CD4-positive, alpha-beta memory T cell (primary cell): ENCODE data around the gene EFNA5. TPM values are rescaled to one million over a fixed set of nuclear protein-coding genes. Genes with fewer than 3 reads are reported as not detected.

Experiments
- CTCF ChIA-PET: fragments of 350-600 bp; sonication (Branson Sonifier 250); formaldehyde crosslinking; loops from one replicate; lab custom pipeline; 2021; ENCODE audit warnings: inconsistent platforms; ENCODE audit not compliant: partially characterized antibody; lab: Charles Lee
- POLR2A ChIA-PET: fragments of 350-600 bp; sonication (Branson Sonifier 250); formaldehyde crosslinking; loops from one replicate; lab custom pipeline; 2021; ENCODE audit not compliant: partially characterized antibody; lab: Charles Lee
- DNase-seq, 5 donors: peaks; one replicate each; pipeline versions ENCODE4 v3.0.0 to v3.0.0-alpha.2; 2020 to 2022; ENCODE audit warnings: mixed read lengths in 1 of 5
- H3K27ac ChIP-seq: one replicate; pipeline ENCODE4 v1.7.0; 2013; ENCODE audit warnings: low read depth, low read length
- H3K27me3 ChIP-seq: 2 replicates; pipeline ENCODE4 v1.7.0; 2013; ENCODE audit warnings: mild to moderate bottlenecking, low read length, moderate library complexity; ENCODE audit not compliant: insufficient read depth
- H3K36me3 ChIP-seq: 2 replicates; pipeline ENCODE4 v1.7.0; 2013; ENCODE audit warnings: mild to moderate bottlenecking, low read length, moderate library complexity; ENCODE audit not compliant: insufficient read depth
- H3K4me1 ChIP-seq: 2 replicates; pipeline ENCODE4 v1.7.0; 2013; ENCODE audit warnings: mild to moderate bottlenecking, low read length, moderate library complexity; ENCODE audit not compliant: insufficient read depth
- H3K4me3 ChIP-seq, 2 donors: one replicate each; pipeline ENCODE4 v1.7.0; 2013; ENCODE audit warnings: low read length in 2 of 2, mild to moderate bottlenecking in 1 of 2
- H3K9me3 ChIP-seq, 2 donors: one replicate each; pipeline ENCODE4 v1.7.0; 2013; ENCODE audit warnings: low read length in 2 of 2, control low read depth in 1 of 2; ENCODE audit not compliant: control insufficient read depth in 1 of 2
- H3K27ac Mint-ChIP-seq, 7 donors: one replicate each; pipeline ENCODE4 v1.8.0; 2020 to 2021; ENCODE audit warnings: mixed read lengths in 7 of 7, mild to moderate bottlenecking in 6 of 7, inconsistent platforms in 3 of 7, moderate library complexity in 3 of 7
- H3K27me3 Mint-ChIP-seq, 2 donors: one replicate each; pipeline ENCODE4 v1.8.0; 2020 to 2021; ENCODE audit warnings: mixed read lengths in 2 of 2
- H3K36me3 Mint-ChIP-seq, 2 donors: one replicate each; pipeline ENCODE4 v1.8.0; 2020 to 2021; ENCODE audit warnings: mixed read lengths in 2 of 2, inconsistent platforms in 1 of 2, mild to moderate bottlenecking in 1 of 2
- H3K4me1 Mint-ChIP-seq, 4 donors: one replicate each; pipeline ENCODE4 v1.8.0; 2020 to 2021; ENCODE audit warnings: mixed read lengths in 4 of 4, mild to moderate bottlenecking in 1 of 4
- H3K4me3 Mint-ChIP-seq, 8 donors: one replicate each; pipeline ENCODE4 v1.8.0; 2020 to 2021; ENCODE audit warnings: mixed read lengths in 8 of 8, mild to moderate bottlenecking in 7 of 8, moderate library complexity in 6 of 8, inconsistent platforms in 3 of 8
- H3K9me3 Mint-ChIP-seq, 8 donors: one replicate each; pipeline ENCODE4 v1.8.0; 2020 to 2021; ENCODE audit warnings: mixed read lengths in 8 of 8, mild to moderate bottlenecking in 5 of 8, inconsistent platforms in 3 of 8, moderate library complexity in 1 of 8
- intact Hi-C: fragments of 100-400 bp; cut with micrococcal nuclease; formaldehyde crosslinking; loops from one replicate; pipeline ENCODE4 v1.15.1; 2023
- polyA plus RNA-seq, 2 donors: library from polyadenylated mRNA; unstranded; fragments of 300-500 nt; fragmentation: Illumina TruSeq; gene quantifications; one replicate each; pipeline ENCODE4 v1.2.3, GENCODE V29; 2021
- total RNA-seq, 2 experiments: library from RNA; stranded (reverse); gene quantifications; one replicate each; pipeline ENCODE4 v1.2.3, GENCODE V29; 2021

Gene EFNA5
- total and polyA plus RNA-seq, 4 experiments from 2014 or later, result not detected

DNA sequence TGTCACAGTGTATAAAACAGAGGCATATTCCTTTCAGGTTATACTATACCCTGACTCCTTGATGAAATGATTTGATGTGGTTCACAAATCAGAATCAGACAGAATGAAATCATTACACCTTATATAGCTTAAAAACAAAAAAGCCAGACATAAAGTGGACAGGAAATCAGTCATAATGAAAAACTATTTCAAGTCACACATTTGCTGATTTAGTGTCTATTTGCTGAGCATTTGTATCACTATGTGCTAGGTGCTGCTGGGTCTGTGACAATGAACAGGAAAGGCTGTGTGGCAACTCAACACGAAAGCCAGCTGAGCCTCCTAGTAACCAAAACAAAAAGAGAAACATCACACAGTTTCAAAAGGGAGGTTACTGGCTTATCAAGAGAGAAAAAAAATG lies 194.0 kb downstream of the EFNA5 start:
- ChIA-PET CTCF (no interaction called here), POLR2A (no interaction called here)
- intact Hi-C loops, result no loop called here
- Histone ChIP-seq H3K4me1 (peaks cover 6% of the 10 kb centered on the region), H3K27me3 (no peaks in the 10 kb centered on the region), H3K36me3 (no peaks in the 10 kb centered on the region), H3K27ac (no peak overlapping the region), H3K9me3 (no peaks in the 10 kb centered on the region), H3K4me3 (no peak overlapping the region)
- peak in 3 of 5 donors; percentile 14 to 51 (median 20) for DNase-seq
- Mint-ChIP-seq H3K4me1 (peaks cover 0 to 24% (median 4%) of the 10 kb centered on the region in 4 donors), H3K36me3 (no peaks in the 10 kb centered on the region), H3K27me3 (peaks cover 0 to 2% of the 10 kb centered on the region in 2 donors), H3K9me3 (no peaks in the 10 kb centered on the region), H3K4me3 (peak overlapping the region in 3 of 8 donors; percentile 0 to 18 (median 7)), H3K27ac (peak overlapping the region in 5 of 7 donors; percentile 5 to 83 (median 62))

DNA sequence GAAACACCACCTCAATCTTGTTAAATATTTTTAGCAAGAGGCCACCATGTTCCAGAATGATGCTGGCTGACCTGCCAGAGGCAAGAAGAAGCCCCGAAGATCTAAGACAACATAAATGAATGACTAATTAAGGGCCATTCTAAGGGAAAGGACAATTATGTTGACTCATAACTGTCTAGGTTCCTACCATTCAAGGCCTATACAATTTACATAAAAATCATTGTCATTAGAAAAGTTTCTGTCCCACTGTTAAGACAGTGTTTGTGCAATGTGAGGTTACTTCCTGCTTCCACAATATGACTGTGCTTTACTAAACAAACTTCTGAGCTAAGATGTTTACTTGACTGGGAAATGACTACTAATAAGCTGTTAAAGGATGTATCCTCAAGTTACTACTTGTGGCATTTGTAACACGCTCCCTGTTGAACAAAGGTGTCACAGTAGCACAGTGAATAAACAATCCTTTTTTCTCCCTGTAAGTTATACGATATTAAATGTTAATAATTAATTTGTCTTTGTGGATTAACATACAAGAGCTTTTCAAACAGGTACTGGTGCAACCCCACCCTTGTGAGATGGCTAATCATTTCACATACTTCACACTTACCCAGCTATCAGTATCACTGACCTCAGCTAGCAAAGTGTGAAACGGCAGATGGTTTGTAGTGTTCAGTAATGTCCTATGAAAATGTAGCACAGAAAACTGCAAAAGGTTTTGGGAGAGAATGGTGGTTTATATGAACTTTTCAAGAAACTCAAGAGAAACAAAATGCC lies 195.8 kb downstream of the EFNA5 start:
- Histone ChIP-seq H3K27me3 (no peaks in the 10 kb centered on the region), H3K9me3 (no peaks in the 10 kb centered on the region), H3K27ac (no peak overlapping the region), H3K4me1 (peaks cover 6% of the 10 kb centered on the region), H3K36me3 (no peaks in the 10 kb centered on the region), H3K4me3 (no peak overlapping the region)
- Mint-ChIP-seq H3K4me3 (no peak overlapping the region), H3K36me3 (no peaks in the 10 kb centered on the region), H3K9me3 (no peaks in the 10 kb centered on the region), H3K27ac (peak overlapping the region in 2 of 7 donors; percentile 66 to 68), H3K27me3 (peaks cover 0 to 2% of the 10 kb centered on the region in 2 donors), H3K4me1 (peaks cover 0 to 24% (median 4%) of the 10 kb centered on the region in 4 donors)
- ChIA-PET POLR2A (no interaction called here), CTCF (no interaction called here)
- DNase-seq, result no peak
- intact Hi-C loops, result no loop called here

GRCh38 chr5:107474361-107474715 lies 196.4 kb downstream of the EFNA5 start:
- no peaks in the 10 kb centered on the region for H3K27me3 ChIP-seq
- Mint-ChIP-seq H3K4me3 (no peak overlapping the region), H3K36me3 (no peaks in the 10 kb centered on the region), H3K9me3 (no peaks in the 10 kb centered on the region), H3K4me1 (peaks cover 0 to 29% (median 8%) of the 10 kb centered on the region in 4 donors), H3K27me3 (peaks cover 0 to 2% of the 10 kb centered on the region in 2 donors), H3K27ac (peak overlapping the region in 2 of 7 donors; percentile 2 to 68)
- DNase-seq, result no peak
- no peak overlapping the region for H3K27ac ChIP-seq
- ChIA-PET POLR2A (no interaction called here), CTCF (no interaction called here)
- H3K4me1 ChIP-seq, result peaks cover 6% of the 10 kb centered on the region
- no peak overlapping the region for H3K4me3 ChIP-seq
- H3K36me3 ChIP-seq, result no peaks in the 10 kb centered on the region
- H3K9me3 ChIP-seq, result no peaks in the 10 kb centered on the region
- intact Hi-C loops, result no loop called here

DNA sequence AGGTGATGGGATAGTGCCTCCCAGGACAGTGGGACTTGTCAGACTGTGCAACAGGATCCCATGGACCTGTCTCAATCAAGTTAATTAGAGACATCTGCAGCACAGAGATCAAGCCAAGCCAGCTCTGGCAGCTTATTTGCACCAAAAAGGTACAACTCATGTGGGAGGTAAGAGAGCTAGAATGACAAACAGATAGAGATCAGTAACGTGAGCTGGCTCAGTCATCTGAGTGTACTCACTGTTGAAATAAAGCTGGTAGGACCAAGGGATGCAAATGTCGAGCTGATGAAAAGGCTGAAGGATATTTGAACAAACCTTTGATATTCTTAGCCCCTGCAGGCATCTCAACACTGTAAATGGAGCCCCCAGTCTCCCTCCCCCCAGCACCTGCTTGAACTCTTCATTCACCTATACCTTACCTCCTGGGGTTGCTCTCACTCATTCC lies 198.1 kb downstream of the EFNA5 start:
- DNase-seq, result no peak
- Histone ChIP-seq H3K36me3 (no peaks in the 10 kb centered on the region), H3K4me1 (peaks cover 6% of the 10 kb centered on the region), H3K4me3 (no peak overlapping the region), H3K9me3 (no peaks in the 10 kb centered on the region), H3K27ac (no peak overlapping the region), H3K27me3 (no peaks in the 10 kb centered on the region)
- intact Hi-C loops, result no loop called here
- Mint-ChIP-seq H3K4me1 (peaks cover 0 to 35% (median 10%) of the 10 kb centered on the region in 4 donors), H3K27ac (no peak overlapping the region), H3K36me3 (no peaks in the 10 kb centered on the region), H3K9me3 (no peaks in the 10 kb centered on the region), H3K27me3 (peaks cover 0 to 2% of the 10 kb centered on the region in 2 donors), H3K4me3 (no peak overlapping the region)
- ChIA-PET POLR2A (no interaction called here), CTCF (no interaction called here)

DNA sequence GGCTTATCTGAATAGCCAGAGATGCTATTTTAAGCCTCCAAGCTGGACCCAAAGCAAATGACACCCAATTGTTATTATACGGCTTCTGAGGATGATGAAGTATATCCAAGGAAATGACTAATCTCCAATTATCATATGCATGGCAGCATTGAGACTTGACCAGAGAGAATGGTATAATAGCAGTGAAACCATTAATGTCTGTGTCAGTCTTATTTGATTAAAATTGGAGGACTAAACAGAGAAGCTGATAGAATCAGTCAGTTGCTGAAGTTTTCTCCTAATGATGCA lies 200.5 kb downstream of the EFNA5 start:
- CTCF ChIA-PET, result no interaction called here
- intact Hi-C loops, result no loop called here
- H3K36me3 Mint-ChIP-seq, result no peaks in the 10 kb centered on the region

DNA sequence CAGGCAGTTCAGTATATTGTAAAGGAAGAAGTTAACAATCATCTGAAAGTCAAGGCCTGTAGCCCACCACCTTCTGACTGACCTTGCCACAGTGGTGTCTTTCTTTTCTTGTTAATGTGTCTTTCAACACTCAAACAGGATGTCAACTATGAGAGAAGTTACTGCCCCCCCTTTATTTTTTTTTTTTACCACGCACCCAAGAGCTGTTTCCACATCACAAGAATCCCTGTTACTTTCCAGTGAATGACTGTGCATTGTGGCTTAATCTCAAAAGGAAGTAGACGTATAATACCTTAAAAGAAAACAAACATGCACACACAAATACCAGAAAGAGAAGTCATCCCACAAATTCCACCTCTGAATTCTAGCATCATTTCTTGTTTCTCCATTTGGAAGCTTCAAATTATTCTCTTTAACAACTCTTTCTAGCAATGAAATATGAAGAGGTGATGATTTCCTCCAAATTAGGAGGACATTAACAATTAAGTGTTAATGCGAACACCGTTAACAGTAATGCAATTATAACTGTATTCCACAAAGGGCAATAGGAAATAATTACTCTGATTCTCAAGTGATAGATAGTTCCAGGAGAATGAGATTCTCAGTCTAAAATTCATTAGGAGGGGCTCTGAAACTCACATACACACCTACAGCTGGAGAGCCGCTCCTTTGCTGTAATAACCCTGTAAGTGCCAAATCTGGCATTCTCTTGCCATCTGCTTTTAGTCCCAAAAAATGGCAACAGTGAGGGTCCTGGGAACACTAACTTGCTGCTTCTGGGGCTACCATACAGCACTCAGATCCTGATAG lies 201.0 kb downstream of the EFNA5 start:
- Histone ChIP-seq H3K36me3 (no peaks in the 10 kb centered on the region), H3K9me3 (no peaks in the 10 kb centered on the region), H3K27me3 (no peaks in the 10 kb centered on the region), H3K4me1 (no peaks in the 10 kb centered on the region), H3K27ac (no peak overlapping the region), H3K4me3 (no peak overlapping the region)
- Mint-ChIP-seq H3K27me3 (peaks cover 0 to 2% of the 10 kb centered on the region in 2 donors), H3K9me3 (no peaks in the 10 kb centered on the region), H3K36me3 (no peaks in the 10 kb centered on the region), H3K27ac (peak overlapping the region in 1 of 7 donors; percentile 13), H3K4me3 (no peak overlapping the region), H3K4me1 (peaks cover 0 to 14% (median 6%) of the 10 kb centered on the region in 4 donors)
- intact Hi-C loops, result no loop called here
- DNase-seq, result no peak
- POLR2A ChIA-PET, result no interaction called here
- CTCF ChIA-PET, result no interaction called here

More for the DNA sequence above, 200.5 kb downstream of the EFNA5 start:
- Mint-ChIP-seq H3K27ac (no peak overlapping the region), H3K4me3 (no peak overlapping the region), H3K27me3 (peaks cover 0 to 2% of the 10 kb centered on the region in 2 donors), H3K9me3 (no peaks in the 10 kb centered on the region), H3K4me1 (peaks cover 0 to 20% (median 6%) of the 10 kb centered on the region in 4 donors)
- Histone ChIP-seq H3K4me1 (no peaks in the 10 kb centered on the region), H3K36me3 (no peaks in the 10 kb centered on the region), H3K4me3 (no peak overlapping the region), H3K27me3 (no peaks in the 10 kb centered on the region), H3K27ac (no peak overlapping the region), H3K9me3 (no peaks in the 10 kb centered on the region)
- POLR2A ChIA-PET, result no interaction called here
- DNase-seq, result no peak

GRCh38 chr5:107469064-107469463 lies 201.7 kb downstream of the EFNA5 start:
- Histone ChIP-seq H3K4me1 (no peaks in the 10 kb centered on the region), H3K27ac (no peak overlapping the region), H3K4me3 (no peak overlapping the region), H3K36me3 (no peaks in the 10 kb centered on the region), H3K27me3 (no peaks in the 10 kb centered on the region), H3K9me3 (no peaks in the 10 kb centered on the region)
- no peak overlapping the region for H3K4me3 Mint-ChIP-seq
- no peaks in the 10 kb centered on the region for H3K9me3 Mint-ChIP-seq
- no peak for DNase-seq
- ChIA-PET POLR2A (no interaction called here), CTCF (no interaction called here)
- H3K27ac Mint-ChIP-seq, result peak overlapping the region in 1 of 7 donors; percentile 13
- peaks cover 0 to 2% of the 10 kb centered on the region in 2 donors for H3K27me3 Mint-ChIP-seq
- H3K4me1 Mint-ChIP-seq, result peaks cover 0 to 10% (median 6%) of the 10 kb centered on the region in 4 donors
- intact Hi-C loops, result no loop called here
- no peaks in the 10 kb centered on the region for H3K36me3 Mint-ChIP-seq
